HG03565 (cell line): ENCODE results near the gene ANKS6.

Source experiments
- ATAC-seq: cut with Tn5 transposase; IDR thresholded peaks from one replicate; pipeline ENCODE4 v1.9.1; 2021; ENCODE audit warnings: mild to moderate bottlenecking, moderate library complexity; ENCODE audit not compliant: unreplicated experiment

Gene ANKS6

GRCh38 chr9:98773721-98774120, 22.6 kb downstream of the ANKS6 start:
- ATAC-seq: no peak

- no peak for ATAC-seq
Observed at GRCh38 chr9:98772364-98773155, 23.8 kb downstream of the ANKS6 start.

GRCh38 chr9:98771209-98771874, 25.0 kb downstream of the ANKS6 start:
- no peak for ATAC-seq

DNA sequence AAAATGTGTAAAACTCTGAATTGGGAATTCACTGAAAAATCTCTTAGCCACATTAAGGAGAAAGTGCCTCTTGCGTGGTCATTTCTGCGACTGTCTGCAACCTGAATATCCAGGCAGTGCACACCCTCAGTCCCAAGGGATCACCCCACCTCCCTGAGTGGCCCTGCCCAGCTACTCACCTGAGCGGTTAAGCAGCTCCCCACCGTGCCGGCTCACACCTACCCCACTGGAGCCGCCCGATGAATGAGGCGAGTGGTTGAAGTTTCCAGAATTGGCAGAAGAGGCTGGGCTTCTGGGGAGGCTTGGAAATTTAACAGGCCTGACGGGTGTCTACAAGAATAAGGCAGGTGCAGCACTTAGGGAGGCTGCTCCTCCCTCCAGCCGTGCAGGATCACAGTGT, 25.6 kb downstream of the ANKS6 start:
- no peak for ATAC-seq

DNA sequence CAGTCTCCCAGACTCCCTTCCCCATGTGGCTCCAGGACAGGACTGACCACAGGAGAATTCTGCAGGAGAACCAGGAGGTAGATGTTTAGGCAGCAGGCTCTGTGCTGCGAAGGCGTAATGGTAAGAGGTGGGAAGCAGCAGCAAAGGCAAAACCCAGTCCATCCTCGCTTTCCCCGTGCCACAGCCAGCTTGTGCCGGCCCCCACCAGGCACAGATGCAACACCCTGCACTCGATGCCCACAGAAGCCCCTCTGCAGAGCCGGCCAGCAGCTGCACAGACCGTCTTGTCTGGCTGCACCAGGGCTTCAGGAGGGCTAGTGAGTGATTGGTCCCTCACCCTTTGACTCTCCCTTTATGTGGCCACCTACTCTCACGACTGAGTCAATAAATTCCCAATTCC, 28.0 kb downstream of the ANKS6 start:
- no peak for ATAC-seq

DNA sequence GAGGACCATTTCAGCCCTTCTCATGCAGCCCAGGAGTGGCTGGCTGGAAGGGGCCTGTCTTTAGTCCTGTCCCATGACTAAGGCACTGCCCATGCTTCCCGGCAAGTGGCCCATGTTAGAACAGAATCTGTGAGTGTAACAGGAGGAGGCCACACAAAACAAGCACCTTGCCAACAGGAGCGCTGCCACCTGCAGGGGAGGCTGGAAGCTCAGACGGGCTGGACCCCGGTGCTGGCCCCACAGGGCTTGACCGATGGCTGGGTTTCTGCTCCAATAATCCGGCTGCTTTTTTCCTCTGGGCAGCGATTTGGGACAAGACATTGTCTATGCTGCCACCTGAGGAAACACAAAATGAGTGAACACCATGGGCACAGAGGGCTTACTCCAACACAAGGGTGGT, 28.4 kb downstream of the ANKS6 start:
- no peak for ATAC-seq

GRCh38 chr9:98767196-98767595, 29.2 kb downstream of the ANKS6 start:
- ATAC-seq: no peak

DNA sequence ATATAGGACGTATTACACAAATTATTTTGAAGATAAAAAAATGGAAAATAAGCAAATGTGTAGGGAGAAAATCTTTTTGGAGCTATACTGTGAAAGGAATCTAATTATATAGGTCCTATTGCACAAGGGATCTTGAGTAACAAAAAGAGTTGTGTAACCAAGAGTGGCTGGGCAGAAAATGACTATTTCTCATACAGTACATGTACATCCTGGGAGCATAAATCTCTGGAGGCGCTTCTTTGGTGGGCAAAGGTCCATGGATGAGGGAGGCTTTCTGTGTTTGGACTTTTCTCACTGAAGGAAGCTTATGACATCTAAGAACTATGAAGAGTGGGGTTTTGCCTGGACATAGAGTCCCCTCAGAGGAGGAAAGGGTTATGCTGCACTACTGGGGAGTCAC, 29.8 kb downstream of the ANKS6 start:
- ATAC-seq: no peak

- no peak for ATAC-seq
Observed at GRCh38 chr9:98765256-98765655, 31.1 kb downstream of the ANKS6 start.

DNA sequence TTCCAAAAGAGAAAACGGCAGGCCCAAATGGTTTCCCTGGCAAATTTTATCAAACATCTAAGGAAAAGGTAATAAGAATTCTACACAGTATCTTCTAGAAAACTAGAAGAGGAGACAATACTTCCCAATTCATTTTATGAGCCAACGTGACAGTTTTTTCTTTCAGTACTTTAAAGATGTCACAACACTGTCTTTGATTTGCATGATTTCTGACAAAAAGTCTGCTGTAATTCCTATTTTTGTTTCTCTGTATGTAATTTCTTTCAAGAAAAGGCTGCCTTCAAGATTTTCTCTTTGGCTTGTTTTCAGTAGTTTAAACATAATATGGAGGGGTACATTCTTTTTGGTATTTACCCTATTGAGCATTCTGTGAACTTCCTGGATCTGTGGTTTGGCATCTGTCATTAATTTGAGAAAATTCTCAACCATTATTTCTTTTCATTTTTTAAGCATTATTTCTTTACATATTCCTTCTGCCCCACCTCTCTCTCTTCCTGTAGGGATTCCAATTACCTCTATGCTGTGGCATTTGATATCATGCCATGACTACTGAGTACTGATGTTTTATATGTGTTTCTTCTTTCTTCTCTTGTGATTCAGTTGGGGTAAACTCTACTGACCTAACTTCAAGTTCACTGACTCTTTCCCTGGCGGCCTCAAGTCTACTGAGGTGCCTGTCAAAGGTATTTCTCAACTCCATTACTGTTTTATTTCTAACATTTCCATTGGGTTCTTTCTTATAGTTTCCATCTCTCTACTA, 32.2 kb downstream of the ANKS6 start:
- no peak for ATAC-seq

- no peak for ATAC-seq
Observed at GRCh38 chr9:98760231-98760630, 36.1 kb downstream of the ANKS6 start.

- ATAC-seq: no peak
Observed at GRCh38 chr9:98755006-98755618, 41.2 kb downstream of the ANKS6 start.

- no peak for ATAC-seq
Observed at GRCh38 chr9:98751210-98751609, 45.1 kb downstream of the ANKS6 start.

DNA sequence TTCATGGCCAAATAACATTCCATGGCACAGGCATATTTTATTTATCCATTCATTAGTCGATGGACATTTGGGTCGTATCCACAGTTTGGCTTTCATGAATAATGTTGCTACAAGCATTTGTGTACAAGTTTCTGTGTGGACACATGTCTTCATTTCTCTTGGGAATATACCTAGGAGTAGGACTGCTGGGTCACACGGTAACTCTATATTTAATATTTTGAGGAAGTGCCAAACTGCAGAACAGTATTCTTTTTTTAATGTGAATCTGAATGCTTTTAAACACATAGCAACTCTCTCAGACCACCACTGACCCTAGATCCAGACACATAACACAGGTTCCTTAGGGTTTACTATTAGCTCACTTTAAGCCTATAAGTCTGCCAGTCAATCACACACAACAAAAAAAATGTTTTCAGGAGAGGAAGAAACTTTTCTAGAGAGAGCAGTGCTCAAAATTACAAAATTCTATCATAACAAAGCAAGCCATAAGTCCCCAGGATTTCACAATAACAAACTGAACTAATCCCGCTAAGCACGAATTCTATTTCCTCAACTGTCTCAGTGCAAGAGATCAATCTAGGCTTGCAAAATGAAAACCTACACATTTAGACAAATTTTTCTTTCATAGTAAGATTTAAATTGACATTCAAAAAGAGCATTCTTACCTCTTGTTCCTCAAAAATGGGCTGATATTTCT, 45.8 kb downstream of the ANKS6 start:
- ATAC-seq: no peak

DNA sequence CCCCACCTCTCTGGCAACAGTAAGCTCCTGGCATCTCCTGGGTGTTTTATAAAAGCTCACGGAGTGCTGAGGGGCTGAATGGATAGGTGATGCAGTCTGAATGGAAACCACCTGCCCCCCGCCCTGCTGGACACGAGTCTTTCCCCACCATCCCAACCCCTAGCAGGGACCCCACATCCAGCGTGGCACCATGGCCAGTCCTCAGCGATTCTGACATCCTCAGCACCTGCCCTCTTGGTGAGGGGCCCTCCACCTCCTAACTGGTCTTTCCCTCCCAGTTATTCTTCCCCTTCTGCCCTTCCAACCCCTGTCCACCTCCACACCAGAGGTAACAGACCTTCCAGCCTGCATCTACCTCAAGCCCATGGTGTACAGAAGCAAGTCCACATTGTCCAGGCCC, 48.9 kb downstream of the ANKS6 start:
- ATAC-seq: no peak

DNA sequence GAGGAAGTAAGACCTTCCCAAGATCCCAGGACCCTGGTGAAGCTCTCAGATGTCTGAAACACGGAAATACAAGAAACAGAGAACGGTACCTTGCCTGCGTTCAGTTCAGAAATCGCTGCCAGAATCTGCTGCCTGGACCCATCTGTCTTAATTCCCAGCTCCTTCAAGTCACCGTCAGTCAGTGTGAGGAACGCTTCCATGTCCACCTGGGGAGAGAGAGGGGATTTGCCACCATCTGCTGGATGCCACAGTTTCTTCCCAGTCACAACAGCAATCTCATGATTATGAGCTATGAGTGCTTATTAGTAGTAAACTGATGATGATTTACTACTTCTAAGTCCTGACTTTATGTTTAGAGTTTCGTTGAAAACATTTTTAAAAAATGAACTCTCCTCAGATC, 50.9 kb downstream of the ANKS6 start:
- no peak for ATAC-seq

DNA sequence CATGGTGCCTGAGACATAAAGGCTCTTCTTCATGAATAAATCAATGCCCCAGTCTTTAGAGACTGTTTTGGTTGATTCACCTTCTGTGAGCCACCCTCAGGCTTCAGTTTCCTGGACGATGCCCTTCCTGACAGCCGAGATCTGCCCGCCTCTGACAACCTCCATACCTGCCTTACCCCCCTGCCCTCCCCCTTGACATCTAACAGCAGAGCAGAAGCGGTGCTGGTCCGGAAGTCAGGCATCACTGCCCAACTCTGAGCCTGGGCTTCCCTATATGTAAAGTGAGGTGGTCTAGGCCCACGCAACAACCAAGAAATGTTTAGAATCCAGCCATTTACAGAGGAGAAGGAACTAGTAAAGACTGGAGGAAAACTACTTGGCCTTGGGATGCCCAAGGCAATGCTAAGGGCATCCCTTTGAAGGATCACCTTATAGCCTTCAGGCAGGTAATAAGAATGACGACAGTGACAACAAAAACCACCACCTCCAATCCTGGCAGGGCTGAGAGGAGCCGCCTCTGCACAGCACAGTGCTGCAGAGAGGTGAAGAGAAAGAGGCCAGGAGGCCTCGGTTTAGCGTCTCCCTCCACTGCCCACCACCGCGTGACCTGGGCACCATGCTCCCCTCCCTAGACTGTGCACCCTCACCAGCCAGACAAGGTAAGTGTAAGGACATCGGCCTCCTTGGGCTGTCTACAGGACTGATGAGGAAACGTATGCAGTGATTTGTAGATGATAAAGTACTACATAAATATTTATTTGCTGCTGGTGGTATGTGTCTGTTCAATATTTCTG, 52.3 kb downstream of the ANKS6 start:
- ATAC-seq: no peak

DNA sequence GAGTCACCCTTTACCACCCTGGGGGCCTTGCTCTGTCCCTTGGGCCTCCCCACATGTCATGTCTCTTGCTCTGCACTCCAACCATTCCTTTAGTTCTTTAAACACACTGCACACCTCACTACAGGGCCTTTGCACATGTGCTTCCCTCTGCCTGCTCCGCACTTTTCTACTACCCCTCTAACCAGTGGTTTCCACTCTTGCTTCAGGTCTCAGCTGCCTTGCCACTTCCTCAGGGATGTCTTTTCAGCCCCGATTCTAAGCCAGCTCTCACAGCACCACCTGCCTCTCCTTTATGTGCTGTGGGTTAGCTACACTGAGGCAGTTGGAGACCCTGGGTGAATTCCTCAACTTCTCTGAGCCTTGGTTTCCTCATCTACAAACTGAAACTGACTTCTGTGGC, 53.0 kb downstream of the ANKS6 start:
- ATAC-seq: no peak

DNA sequence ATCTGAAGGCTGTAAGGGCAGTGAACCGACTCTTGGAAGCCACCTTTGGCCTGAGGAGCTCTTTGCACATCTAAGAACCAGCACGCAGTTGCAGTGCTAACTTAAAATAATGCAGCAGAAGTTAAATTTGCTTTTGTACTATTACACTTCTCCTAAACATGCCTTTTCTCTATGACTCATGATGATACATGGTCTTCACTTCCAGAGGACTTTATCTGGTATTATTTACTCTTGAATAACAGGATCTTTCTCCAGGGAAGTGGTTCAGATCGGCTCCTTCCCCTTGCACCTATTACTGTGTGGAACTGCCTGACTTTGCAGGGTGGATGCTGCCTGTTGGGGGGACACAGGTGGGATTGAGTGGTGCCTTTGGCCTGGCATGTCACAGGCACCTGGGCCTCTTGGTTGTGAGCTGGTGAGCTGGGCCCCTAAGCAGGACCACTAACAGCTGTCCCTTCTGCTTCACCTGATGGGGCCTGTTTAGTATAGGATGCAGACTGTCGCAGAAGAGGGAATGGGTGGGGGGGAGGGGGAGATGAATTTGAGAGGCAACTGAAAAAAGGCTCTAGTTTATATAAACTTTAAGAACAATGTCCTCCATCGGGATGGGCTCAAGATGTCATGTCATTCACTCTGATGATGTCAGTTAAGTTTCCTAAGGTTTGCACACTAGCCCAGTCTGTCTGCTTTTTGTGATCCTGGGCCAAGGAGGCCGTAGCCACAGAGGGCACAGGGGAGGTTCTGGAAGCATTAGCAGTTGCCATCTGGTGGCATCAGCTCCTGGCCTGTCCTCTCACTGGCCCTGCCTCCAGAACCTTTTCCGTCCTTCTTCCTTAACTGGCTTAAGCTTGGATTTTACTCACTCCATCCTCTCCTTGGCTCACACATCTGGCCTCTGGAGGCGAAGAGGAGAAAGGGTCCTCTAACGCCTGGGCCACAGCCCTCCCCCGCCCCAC, 53.8 kb downstream of the ANKS6 start:
- ATAC-seq: no peak
